Endothelial cell (in vitro differentiated cells): ENCODE results near the gene NUTF2. TPM values are rescaled to one million over a fixed set of nuclear protein-coding genes. Genes with fewer than 3 reads are reported as not detected.

ENCODE experiments used
- DNase-seq: peaks from one replicate; pipeline ENCODE4 v3.0.0; 2021; ENCODE audit warnings: low spot score
- H3K27ac Mint-ChIP-seq: one replicate; pipeline ENCODE4 v1.8.0; 2021; ENCODE audit warnings: mixed read lengths, inconsistent platforms; ENCODE audit not compliant: unreplicated experiment
- H3K27me3 Mint-ChIP-seq: one replicate; pipeline ENCODE4 v1.8.0; 2021; ENCODE audit warnings: mild to moderate bottlenecking, moderate library complexity, mixed read lengths, inconsistent platforms; ENCODE audit not compliant: unreplicated experiment
- H3K36me3 Mint-ChIP-seq: one replicate; pipeline ENCODE4 v1.8.0; 2021; ENCODE audit warnings: mild to moderate bottlenecking, low read depth, mixed read lengths, inconsistent platforms; ENCODE audit not compliant: unreplicated experiment
- H3K4me1 Mint-ChIP-seq: one replicate; pipeline ENCODE4 v1.8.0; 2021; ENCODE audit warnings: mild to moderate bottlenecking, mixed read lengths, inconsistent platforms; ENCODE audit not compliant: unreplicated experiment
- H3K4me3 Mint-ChIP-seq: one replicate; pipeline ENCODE4 v1.8.0; 2021; ENCODE audit warnings: mild to moderate bottlenecking, mixed read lengths, inconsistent platforms; ENCODE audit not compliant: unreplicated experiment
- H3K9me3 Mint-ChIP-seq: one replicate; pipeline ENCODE4 v1.8.0; 2021; ENCODE audit warnings: mixed read lengths, inconsistent platforms; ENCODE audit not compliant: unreplicated experiment
- CTCF ChIP-seq: fragments of 200-600 bp; sonication (generic); IDR thresholded peaks from one replicate; pipeline ENCODE4 v1.5.0; 2021; ENCODE audit warnings: antibody characterized with exemption; ENCODE audit not compliant: unreplicated experiment
- total RNA-seq: library from RNA; stranded (reverse); fragmentation: NEBNext Ultra II Directional; extraction: Animal tissue kit (Norgen Biotek cat#: 25700); gene quantifications from one replicate; pipeline ENCODE4 v1.2.1, GENCODE V29; 2021; ENCODE audit not compliant: unreplicated experiment

The NUTF2 gene
- total RNA-seq, 1 donor from 2014 or later = 217 TPM

GRCh38 chr16:67917852-67918236 is 71.1 kb downstream of the NUTF2 start:
- H3K27me3 Mint-ChIP-seq = peaks cover 6% of the 10 kb centered on the region
- peaks cover 6% of the 10 kb centered on the region for H3K4me1 Mint-ChIP-seq
- H3K9me3 Mint-ChIP-seq = no peaks in the 10 kb centered on the region
- DNase-seq = no peak
- H3K36me3 Mint-ChIP-seq = peaks cover 44% of the 10 kb centered on the region
- no peak for TF ChIP-seq CTCF
- H3K4me3 Mint-ChIP-seq = peak overlapping the region; percentile 38
- H3K27ac Mint-ChIP-seq = peak overlapping the region; percentile 65

GRCh38 chr16:67919622-67920221 is 73.0 kb downstream of the NUTF2 start:
- TF ChIP-seq CTCF = no peak
- peaks cover 7% of the 10 kb centered on the region for H3K27me3 Mint-ChIP-seq
- H3K4me3 Mint-ChIP-seq = no peak overlapping the region
- DNase-seq = no peak
- no peaks in the 10 kb centered on the region for H3K9me3 Mint-ChIP-seq
- H3K36me3 Mint-ChIP-seq = peaks cover 37% of the 10 kb centered on the region
- peaks cover 6% of the 10 kb centered on the region for H3K4me1 Mint-ChIP-seq
- no peak overlapping the region for H3K27ac Mint-ChIP-seq

Other genes with a start within 250 kb of the NUTF2 start
- gene CARMIL2, start 201.8 kb upstream of the NUTF2 start, total RNA-seq = 3.6 TPM
- gene ACD, start 186.7 kb upstream of the NUTF2 start, total RNA-seq = 27.1 TPM
- 1.2 TPM for gene PARD6A, start 186.0 kb upstream of the NUTF2 start, total RNA-seq
- 9.9 TPM for gene ENKD1, start 180.2 kb upstream of the NUTF2 start, total RNA-seq
- 1.8 TPM for gene C16orf86, start 180.1 kb upstream of the NUTF2 start, total RNA-seq
- 44.2 TPM for gene GFOD2, start 127.6 kb upstream of the NUTF2 start, total RNA-seq
- gene RANBP10, start 40.4 kb upstream of the NUTF2 start, total RNA-seq = 19.5 TPM
- gene TSNAXIP1, start 40.0 kb upstream of the NUTF2 start, total RNA-seq = 2.8 TPM
- 29.6 TPM for gene THAP11, start 4.6 kb upstream of the NUTF2 start, total RNA-seq
- gene CENPT, start 760 bp downstream of the NUTF2 start, total RNA-seq = 82.9 TPM
- gene EDC4, start 26.1 kb downstream of the NUTF2 start, total RNA-seq = 83.0 TPM
- 0.56 TPM for gene NRN1L, start 38.0 kb downstream of the NUTF2 start, total RNA-seq
- gene PSKH1, start 46.3 kb downstream of the NUTF2 start, total RNA-seq = 47.5 TPM
- 0.56 TPM for gene CTRL, start 84.9 kb downstream of the NUTF2 start, total RNA-seq
- gene PSMB10, start 89.9 kb downstream of the NUTF2 start, total RNA-seq = 15.3 TPM
- gene LCAT, start 97.2 kb downstream of the NUTF2 start, total RNA-seq = 17.0 TPM
- gene SLC12A4, start 121.7 kb downstream of the NUTF2 start, total RNA-seq = 44.2 TPM
- not detected for gene DPEP3, start 133.6 kb downstream of the NUTF2 start, total RNA-seq
- gene DPEP2, start 152.6 kb downstream of the NUTF2 start, total RNA-seq = 1.0 TPM
- not detected for gene DPEP2NB, start 169.0 kb downstream of the NUTF2 start, total RNA-seq
- 10.3 TPM for gene DDX28, start 176.3 kb downstream of the NUTF2 start, total RNA-seq
- gene DUS2, start 176.4 kb downstream of the NUTF2 start, total RNA-seq = 16.4 TPM
- gene NFATC3, start 238.4 kb downstream of the NUTF2 start, total RNA-seq = 38.4 TPM